HUES64 (cell line): ENCODE results near the gene CYS1.
"Not testable (repeated sequence)": the region's sequence is repeated elsewhere in the genome, so short reads cannot be mapped to it uniquely, and the experiment has no call there.

Source experiments
- H3K27ac ChIP-seq: 2 replicates; pipeline ENCODE4 v1.7.0; 2013; ENCODE audit warnings: low read depth, low read length, inconsistent platforms
- H3K27me3 ChIP-seq: 2 replicates; pipeline ENCODE4 v1.6.1; 2013; ENCODE audit warnings: mild to moderate bottlenecking, low read length; ENCODE audit not compliant: insufficient read depth
- H3K36me3 ChIP-seq: 2 replicates; pipeline ENCODE4 v1.6.1; 2013; ENCODE audit warnings: mild to moderate bottlenecking, low read length; ENCODE audit not compliant: insufficient read depth
- H3K4me1 ChIP-seq: 2 replicates; pipeline ENCODE4 v1.6.1; 2013; ENCODE audit warnings: mild to moderate bottlenecking, low read length, moderate library complexity; ENCODE audit not compliant: insufficient read depth
- H3K4me3 ChIP-seq: 2 replicates; pipeline ENCODE4 v1.5.1; 2013; ENCODE audit warnings: mild to moderate bottlenecking, low read length, moderate library complexity
- H3K9ac ChIP-seq: 2 replicates; pipeline ENCODE4 v1.6.1; 2013; ENCODE audit warnings: mild to moderate bottlenecking, low read depth, low read length
- H3K9me3 ChIP-seq: 2 replicates; pipeline ENCODE4 v1.6.1; 2013; ENCODE audit warnings: low read depth, low read length; ENCODE audit not compliant: insufficient read depth
- WGBS: fragments of 150-250, 120-280 bp; methylation state at CpG from one replicate; pipeline ENCODE4 v1.1.7; 2013; ENCODE audit warnings: missing lambda C conversion rate; 5-methylcytosine and 5-hydroxymethylcytosine counted together

CYS1 gene

GRCh38 chr2:10091889-10092244 lies 11.7 kb upstream of the CYS1 start:
- H3K27me3 ChIP-seq, H3K36me3 ChIP-seq, H3K9ac ChIP-seq, H3K9me3 ChIP-seq, H3K4me1 ChIP-seq, H3K27ac ChIP-seq, H3K4me3 ChIP-seq: not testable (repeated sequence)
- WGBS: 94% methylated on average over 2 of the region's 2 CpGs

- Histone ChIP-seq H3K36me3 (no peaks in the 10 kb centered on the region), H3K4me1 (no peaks in the 10 kb centered on the region), H3K4me3 (no peak overlapping the region), H3K27me3 (no peaks in the 10 kb centered on the region), H3K9me3 (no peaks in the 10 kb centered on the region), H3K9ac (no peak overlapping the region), H3K27ac (no peak overlapping the region)
- WGBS: 95% methylated on average over 52 of the region's 52 CpGs
Measured at GRCh38 chr2:10091182-10091888, 11.1 kb upstream of the CYS1 start.

GRCh38 chr2:10089565-10090190 lies 9.5 kb upstream of the CYS1 start:
- no peak overlapping the region for H3K9ac ChIP-seq

GRCh38 chr2:10087360-10087759 lies 7.1 kb upstream of the CYS1 start:
- Histone ChIP-seq H3K4me3 (no peak overlapping the region), H3K9me3 (no peaks in the 10 kb centered on the region), H3K9ac (no peak overlapping the region), H3K27me3 (peaks cover 14% of the 10 kb centered on the region; the same call in 1 of the 2 replicates), H3K4me1 (no peaks in the 10 kb centered on the region; the same call in 1 of the 2 replicates), H3K27ac (no peak overlapping the region), H3K36me3 (no peaks in the 10 kb centered on the region)
- WGBS: 87% methylated on average over 8 of the region's 8 CpGs

More at GRCh38 chr2:10089565-10090190, 9.5 kb upstream of the CYS1 start:
- Histone ChIP-seq H3K27me3 (no peaks in the 10 kb centered on the region), H3K36me3 (no peaks in the 10 kb centered on the region), H3K4me3 (no peak overlapping the region), H3K9me3 (no peaks in the 10 kb centered on the region), H3K4me1 (no peaks in the 10 kb centered on the region), H3K27ac (no peak overlapping the region)
- WGBS: 42% methylated on average over 5 of the region's 5 CpGs

- no peaks in the 10 kb centered on the region; the same call in 1 of the 2 replicates for H3K4me1 ChIP-seq
- H3K27me3 ChIP-seq: peaks cover 17% of the 10 kb centered on the region; the same call in 1 of the 2 replicates
- H3K4me3 ChIP-seq: no peak overlapping the region
- no peaks in the 10 kb centered on the region for H3K36me3 ChIP-seq
- no peak overlapping the region for H3K9ac ChIP-seq
- H3K27ac ChIP-seq: no peak overlapping the region
- WGBS: 88% methylated on average over 4 of the region's 4 CpGs
- H3K9me3 ChIP-seq: no peaks in the 10 kb centered on the region
Measured at GRCh38 chr2:10086950-10087349, 6.7 kb upstream of the CYS1 start.

GRCh38 chr2:10085668-10086059 lies 5.5 kb upstream of the CYS1 start:
- Histone ChIP-seq H3K9ac (no peak overlapping the region), H3K27me3 (peaks cover 30% of the 10 kb centered on the region), H3K36me3 (no peaks in the 10 kb centered on the region), H3K4me1 (no peaks in the 10 kb centered on the region; the same call in 1 of the 2 replicates), H3K4me3 (no peak overlapping the region), H3K9me3 (no peaks in the 10 kb centered on the region), H3K27ac (no peak overlapping the region)
- WGBS: 95% methylated on average over 11 of the region's 11 CpGs

GRCh38 chr2:10085043-10085667 lies 4.9 kb upstream of the CYS1 start:
- H3K9ac ChIP-seq: no peak overlapping the region
- WGBS: 74% methylated on average over 6 of the region's 6 CpGs
- no peaks in the 10 kb centered on the region; the same call in 1 of the 2 replicates for H3K4me1 ChIP-seq
- peaks cover 35% of the 10 kb centered on the region for H3K27me3 ChIP-seq
- H3K9me3 ChIP-seq: no peaks in the 10 kb centered on the region
- no peak overlapping the region for H3K27ac ChIP-seq
- no peak overlapping the region for H3K4me3 ChIP-seq
- no peaks in the 10 kb centered on the region for H3K36me3 ChIP-seq

- H3K9me3 ChIP-seq: no peaks in the 10 kb centered on the region
- H3K36me3 ChIP-seq: no peaks in the 10 kb centered on the region
- H3K9ac ChIP-seq: no peak overlapping the region
- peaks cover 39% of the 10 kb centered on the region for H3K27me3 ChIP-seq
- no peak overlapping the region for H3K4me3 ChIP-seq
- H3K4me1 ChIP-seq: no peaks in the 10 kb centered on the region; the same call in 1 of the 2 replicates
- WGBS: 89% methylated on average over 12 of the region's 12 CpGs
- no peak overlapping the region for H3K27ac ChIP-seq
Measured at GRCh38 chr2:10084223-10084865, 4.1 kb upstream of the CYS1 start.

GRCh38 chr2:10083692-10084211 lies 3.5 kb upstream of the CYS1 start:
- Histone ChIP-seq H3K9ac (no peak overlapping the region), H3K27ac (no peak overlapping the region), H3K4me1 (peaks cover 4% of the 10 kb centered on the region; the same call in 1 of the 2 replicates), H3K27me3 (peaks cover 45% of the 10 kb centered on the region), H3K4me3 (no peak overlapping the region), H3K9me3 (no peaks in the 10 kb centered on the region), H3K36me3 (no peaks in the 10 kb centered on the region)
- 84% methylated on average over 12 of the region's 13 CpGs for WGBS

GRCh38 chr2:10083046-10083445 lies 2.8 kb upstream of the CYS1 start:
- Histone ChIP-seq H3K4me1 (peaks cover 5% of the 10 kb centered on the region; the same call in 1 of the 2 replicates), H3K4me3 (no peak overlapping the region), H3K36me3 (no peaks in the 10 kb centered on the region), H3K27me3 (peaks cover 52% of the 10 kb centered on the region), H3K9ac (no peak overlapping the region), H3K9me3 (no peaks in the 10 kb centered on the region), H3K27ac (no peak overlapping the region)
- WGBS: 94% methylated on average over 5 of the region's 5 CpGs
